Suppressor macrophage treated with lipopolysaccharide for 1 hour (primary cell): ENCODE measurements around the gene NPIPA5.
"Not testable (repeated sequence)": the region's sequence is repeated elsewhere in the genome, so short reads cannot be mapped to it uniquely, and the experiment has no call there.

Experiments used
- DNase-seq, 3 donors: peaks; one replicate each; pipeline ENCODE4 v3.0.0-alpha.2; 2020 to 2022

NPIPA5 gene

DNA sequence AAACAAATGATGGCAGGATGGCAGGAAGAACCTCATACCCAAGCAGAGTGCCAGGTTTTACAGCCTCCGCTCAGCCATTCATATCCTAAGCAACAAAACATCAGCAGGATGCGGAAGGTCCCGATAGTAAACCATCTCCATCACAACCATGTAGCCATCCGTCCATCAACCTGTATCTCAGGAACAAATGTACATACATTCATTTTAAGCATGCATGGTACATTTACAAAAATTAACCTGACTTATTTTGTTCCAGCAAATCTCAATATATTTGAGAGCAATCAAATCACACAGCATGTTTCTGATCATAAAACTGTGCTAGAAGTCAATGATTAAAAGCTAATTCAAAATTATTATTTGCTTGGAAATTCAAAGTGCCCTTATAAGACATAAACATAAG, at the start of gene NPIPA5:
NPIPA5 (minus strand) TSS at position 101 of the 400 bp plus-strand sequence; CDS start at position 101, 0 bp downstream.
- not testable (repeated sequence) for DNase-seq

DNA sequence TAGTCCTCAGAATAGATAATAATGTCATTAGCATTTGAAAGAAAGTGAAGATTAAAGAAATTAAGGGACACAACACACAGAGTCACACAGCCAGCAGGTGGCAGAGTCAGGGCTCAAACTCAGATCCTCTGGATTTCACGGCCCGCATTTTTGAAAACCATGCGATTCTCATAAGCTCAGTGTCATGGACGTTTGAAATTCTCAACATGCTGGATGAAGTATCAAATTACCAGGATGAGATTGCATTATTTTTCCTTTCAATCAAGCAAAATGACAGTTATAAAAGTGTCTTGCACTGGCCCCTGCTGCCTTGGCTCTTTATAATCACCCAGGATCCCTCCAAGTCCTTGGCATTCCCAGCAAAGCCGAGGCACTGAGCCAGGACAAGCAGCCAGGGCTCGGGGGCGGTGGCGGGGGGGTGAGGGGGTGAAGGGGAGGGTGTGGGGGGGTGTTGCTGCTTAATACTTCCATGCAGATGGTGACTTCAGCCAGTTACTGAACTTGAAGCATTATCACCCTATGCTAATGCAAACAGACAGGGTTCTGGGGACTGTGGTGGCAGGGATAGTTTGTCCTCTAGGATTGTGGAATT, 49.6 kb upstream of the NPIPA5 start:
- peak; percentile 60 to 74 (median 70) for DNase-seq

DNA sequence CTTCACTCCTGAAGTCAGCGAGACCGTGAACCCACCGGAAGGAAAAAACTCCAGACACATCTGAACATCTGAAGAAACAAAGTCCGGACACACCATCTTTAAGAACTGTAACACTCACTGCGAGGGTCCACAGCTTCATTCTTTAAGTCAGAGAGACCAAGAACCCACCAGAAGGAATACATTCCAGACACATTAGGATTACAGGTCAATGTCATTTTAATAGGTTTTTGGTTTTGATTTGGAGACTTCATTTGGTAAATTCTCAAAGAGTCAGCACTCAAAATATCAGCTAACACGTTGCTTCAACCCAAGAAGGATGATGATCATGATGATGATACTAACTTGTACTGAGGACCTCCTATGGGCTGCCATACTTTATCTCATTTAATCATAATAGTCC, 48.7 kb upstream of the NPIPA5 start:
- no peak for DNase-seq

DNA sequence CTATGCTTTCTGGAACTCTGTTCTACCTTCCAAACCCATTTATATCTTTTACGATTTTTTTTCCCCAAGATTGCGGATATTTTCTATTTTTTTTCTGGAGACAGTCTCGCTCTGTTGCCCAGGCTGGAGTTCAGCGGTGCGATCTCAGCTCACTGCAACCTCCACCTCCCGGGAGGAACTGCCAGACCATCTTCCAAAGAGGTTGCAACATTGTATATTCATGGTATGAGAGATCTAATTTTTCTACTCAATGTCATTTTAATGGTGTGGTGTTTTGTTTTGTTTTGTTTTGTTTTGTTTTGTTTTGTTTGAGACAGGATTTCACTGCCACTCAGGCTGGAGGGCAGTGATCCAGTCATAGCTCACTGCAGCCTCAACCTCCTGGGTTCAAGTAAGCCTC, 47.8 kb upstream of the NPIPA5 start:
- DNase-seq = no peak

DNA sequence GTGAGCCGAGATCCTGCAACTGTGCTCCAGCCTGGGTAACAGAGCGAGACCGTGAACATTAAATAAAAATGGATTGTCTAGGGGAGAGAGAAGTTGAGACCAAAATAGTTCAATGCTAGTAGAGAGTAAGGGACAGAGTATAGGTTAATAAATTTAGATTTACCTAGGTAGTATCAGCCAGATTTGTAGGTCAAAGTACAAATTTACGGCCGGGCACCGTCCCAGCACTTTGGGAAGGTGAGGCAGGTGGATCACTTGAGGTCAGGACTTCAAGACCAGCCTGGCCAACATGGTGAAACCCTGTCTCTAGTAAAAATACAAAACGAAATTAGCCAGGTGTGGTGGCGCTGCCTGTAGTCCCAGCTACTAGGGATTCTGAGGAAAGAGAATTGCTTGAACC, 44.1 kb upstream of the NPIPA5 start:
- no peak for DNase-seq

DNA sequence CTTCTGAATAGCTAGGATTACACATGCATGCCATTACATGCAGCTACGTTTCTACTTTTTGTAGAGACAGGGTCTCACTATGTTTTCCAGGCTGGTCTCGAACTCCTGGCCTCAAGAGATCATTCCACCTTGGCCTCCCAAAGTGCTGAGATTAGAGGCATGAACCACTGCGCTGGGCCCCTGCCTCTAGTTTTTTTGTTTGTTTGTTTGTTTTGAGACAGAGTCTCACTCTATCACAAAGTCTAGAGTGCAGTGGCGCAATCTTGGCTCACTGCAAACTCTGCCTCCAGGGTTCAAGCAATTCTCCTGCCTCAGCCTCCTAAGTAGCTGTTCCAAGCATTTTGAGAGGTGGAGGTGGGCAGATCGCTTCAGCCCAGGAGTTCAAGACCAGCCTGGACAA, 43.6 kb upstream of the NPIPA5 start:
- DNase-seq = not testable (repeated sequence)

DNA sequence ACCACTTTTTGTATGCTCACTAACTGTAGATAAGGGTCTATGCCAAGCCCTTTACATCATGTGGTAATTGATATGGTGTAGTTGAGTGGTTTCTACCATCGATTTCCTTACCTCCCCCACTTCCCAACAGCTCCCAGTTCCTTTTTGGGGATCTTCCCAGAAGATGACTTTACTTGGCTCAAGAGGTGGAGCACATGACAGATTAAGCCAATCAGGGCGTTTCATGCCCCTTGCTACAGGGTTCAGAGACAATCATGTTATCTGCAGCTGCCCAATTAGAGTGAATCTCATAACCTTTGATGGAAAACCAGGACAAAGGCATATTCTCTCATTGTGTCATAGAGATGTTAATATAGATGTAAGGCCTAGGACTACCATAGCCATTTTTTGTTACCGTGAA, 40.1 kb upstream of the NPIPA5 start:
- no peak for DNase-seq

DNA sequence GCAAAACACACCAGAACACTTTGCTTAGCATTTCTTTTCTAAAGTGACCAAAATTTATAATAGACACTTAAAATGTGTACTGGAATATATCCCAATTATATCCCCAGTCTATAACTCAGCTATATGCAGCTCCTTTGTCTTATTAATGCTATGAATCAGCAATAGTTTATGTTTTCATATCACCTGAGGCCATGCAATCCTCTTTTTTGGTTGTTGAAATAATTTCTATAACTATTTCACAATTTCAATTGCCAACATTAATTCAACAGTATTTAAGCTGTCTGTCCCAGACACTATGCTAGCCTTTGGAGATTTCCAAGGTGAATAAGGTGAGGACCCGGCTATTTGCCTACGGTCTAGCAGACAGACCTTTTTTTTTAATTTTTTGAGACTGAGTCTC, 39.1 kb upstream of the NPIPA5 start:
- DNase-seq = no peak

DNA sequence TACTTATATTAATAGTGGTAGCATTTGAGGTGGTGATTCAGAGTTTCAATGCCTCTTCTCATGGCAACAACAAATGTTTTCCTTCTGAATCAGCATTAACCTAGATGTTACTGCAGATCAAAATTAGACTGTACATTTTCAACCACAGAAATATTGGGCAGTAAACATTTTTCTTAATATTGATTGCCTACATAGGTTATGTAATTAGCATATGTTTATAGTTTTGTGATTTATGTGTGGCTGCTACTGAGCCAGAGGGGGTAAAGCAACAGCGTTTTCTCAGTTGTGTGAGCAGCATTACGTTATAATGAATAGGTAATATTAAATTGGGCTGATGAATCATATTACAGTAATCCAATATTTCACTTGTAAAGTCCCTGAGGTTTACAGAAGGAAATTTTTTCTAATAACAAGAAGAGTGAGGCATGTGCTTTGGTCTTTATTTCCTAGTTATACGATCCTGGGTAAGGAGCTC, 37.5 kb upstream of the NPIPA5 start:
- no peak for DNase-seq

DNA sequence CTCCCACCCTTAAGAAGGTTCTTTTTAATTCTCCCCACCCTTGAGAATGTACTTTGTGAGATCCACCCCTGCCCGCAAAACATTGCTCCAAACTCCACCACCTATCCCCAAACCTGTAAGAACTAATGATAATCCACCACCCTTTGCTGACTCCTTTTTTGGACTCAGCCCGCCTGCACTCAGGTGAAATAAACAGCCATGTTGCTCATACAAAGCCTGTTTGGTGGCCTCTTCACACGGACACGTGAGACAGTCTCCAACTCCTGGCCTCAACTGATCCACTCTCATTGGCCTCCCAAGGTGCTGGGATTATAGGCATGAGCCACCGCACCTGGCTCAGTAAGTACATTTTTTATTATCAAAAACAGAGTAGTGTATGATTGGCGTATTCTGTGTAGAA, 31.4 kb upstream of the NPIPA5 start:
- DNase-seq = not testable (repeated sequence)

DNA sequence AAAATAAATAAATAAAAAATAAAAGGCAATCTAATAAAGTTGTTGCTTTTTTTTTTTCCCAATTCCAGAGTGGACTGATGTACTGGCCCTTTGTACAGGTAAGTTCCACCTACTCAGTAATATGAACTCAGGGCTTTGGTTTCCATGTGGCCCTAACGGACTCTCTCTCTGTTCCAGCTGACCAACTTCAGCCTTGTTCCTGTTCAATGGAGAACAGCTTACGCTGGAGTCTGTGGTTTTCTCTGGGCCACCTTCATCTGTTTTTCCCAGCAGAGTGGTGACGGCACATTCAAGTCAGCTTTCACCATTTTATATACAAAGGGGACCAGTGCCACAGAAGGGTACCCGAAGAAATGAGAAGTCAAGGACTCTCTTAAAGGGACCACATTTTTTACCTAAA, 29.7 kb upstream of the NPIPA5 start:
- not testable (repeated sequence) for DNase-seq

DNA sequence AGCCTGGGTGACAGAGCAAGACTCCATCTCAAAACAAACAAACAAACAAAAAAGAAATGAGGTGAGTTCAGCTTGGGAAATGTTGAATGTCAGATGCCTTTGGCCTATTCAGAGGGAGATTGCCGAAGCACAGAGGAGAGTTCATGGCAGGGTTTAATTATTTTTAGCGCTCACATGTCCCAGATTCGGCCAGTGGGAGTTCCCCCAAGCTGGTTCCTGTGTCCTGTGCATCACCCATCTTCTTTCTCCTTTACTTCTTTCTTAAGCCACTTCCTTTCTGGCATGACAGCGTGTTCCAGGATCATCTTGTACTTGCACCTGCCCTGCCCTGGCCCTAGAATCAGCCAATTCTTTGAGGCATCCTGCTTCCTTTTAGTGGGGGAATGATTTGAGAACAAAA, 26.7 kb upstream of the NPIPA5 start:
- DNase-seq = peak; percentile 82 to 90 (median 83)

DNA sequence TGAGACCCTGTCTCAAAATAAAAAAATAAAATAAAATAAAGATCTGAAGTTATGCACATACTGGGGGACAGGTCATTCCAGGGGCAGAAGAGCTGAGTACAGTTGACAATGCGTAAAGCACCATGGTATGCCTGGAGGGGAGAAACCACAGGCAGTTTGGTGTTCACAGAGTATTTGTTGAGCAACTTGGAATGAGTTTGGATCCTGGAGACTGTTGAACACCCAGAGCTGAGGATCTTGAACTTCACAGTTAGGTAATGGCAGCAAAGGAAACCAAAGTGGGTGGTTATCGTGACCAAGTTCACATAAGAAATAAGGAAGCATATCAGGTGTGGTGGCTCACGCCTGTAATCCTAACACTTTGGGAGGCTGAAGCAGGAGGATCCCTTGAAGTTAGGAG, 26.0 kb upstream of the NPIPA5 start:
- DNase-seq = peak; percentile 17 to 40 (median 26)

DNA sequence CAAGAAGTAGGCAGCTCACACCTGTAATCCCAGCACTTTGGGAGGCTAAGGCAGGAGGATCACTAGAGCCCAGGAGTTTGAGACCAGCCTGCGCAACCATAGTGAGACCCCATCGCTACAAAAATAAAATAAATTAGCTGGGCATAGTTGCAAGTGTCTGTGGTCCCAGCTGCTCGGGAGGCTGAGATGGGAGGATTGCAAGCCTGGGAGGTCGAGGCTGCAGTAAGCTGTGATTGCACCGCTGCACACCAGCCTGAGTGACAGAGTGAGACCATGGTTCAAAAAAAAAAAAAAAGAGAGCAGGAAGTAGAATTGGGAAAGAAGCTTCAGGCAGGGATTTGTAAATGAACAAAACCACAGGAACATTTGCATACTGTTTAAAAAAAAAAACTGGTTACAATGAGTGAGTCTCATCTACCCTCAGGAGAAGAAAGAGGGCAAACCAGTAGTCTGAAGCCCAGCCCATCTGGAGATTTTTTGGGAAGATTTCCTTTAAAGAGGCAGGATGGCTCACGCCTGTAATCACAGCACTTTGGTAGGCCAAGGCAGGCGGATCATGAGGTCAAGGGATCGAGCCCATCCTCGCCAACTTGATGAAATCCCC, 25.4 kb upstream of the NPIPA5 start:
- DNase-seq = peak; percentile 84 to 95 (median 85)

DNA sequence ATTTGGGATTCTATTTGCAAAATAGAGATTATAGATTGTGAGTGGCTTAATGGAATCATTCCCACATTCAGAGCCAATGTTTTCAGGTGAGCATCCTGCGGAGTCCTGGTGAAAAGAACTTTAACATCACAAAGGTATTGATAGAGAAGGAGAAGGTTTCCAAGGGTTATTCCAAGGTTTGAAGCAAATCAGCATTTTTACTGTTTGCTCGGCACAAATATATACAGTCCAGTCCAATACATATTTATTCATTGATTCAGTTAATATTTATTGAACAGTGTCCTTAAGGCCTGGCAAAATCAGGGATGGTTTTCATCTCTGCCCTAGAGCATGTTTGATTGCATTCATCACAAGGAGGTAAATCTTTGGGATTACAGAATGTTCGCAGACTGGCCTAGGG, 23.9 kb upstream of the NPIPA5 start:
- DNase-seq = no peak

DNA sequence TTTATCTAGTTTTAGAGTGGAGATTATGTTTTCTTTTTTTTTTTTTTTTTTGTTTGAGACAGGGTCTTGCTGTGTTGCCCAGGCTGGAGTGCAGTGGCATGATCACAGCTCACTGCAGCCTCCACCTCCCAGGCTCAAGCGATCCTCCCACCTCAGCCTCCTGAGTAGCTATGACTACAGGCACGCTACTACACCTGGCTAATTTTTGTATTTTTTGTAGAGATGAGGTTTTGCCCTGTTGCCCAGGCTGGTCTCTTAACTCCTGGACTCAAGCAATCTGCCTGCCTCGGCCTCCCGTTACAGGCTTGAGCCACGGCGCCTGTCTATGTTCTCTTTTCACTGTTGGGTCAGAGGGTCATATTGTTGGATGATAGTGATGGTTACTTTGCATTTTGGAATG, 22.2 kb upstream of the NPIPA5 start:
- DNase-seq = not testable (repeated sequence)

DNA sequence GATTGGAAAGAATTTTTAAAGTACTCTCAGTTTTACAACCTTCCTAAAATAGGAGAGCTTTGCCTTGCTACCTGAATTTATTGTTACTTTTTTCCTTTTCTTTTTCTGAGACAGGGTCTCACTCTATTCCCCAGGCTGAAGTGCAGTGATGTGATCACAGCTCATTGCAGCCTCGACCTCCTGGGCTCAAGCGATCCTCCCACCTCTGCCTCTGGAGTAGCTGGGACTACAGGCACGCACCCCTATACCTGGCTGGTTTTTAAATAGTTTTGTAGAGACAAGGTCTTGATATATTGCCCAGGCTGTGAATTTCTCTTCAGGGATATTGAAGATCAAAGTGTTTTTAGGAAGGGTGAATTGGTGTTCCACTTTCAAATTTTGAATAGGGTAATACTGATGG, 21.2 kb upstream of the NPIPA5 start:
- no peak for DNase-seq

DNA sequence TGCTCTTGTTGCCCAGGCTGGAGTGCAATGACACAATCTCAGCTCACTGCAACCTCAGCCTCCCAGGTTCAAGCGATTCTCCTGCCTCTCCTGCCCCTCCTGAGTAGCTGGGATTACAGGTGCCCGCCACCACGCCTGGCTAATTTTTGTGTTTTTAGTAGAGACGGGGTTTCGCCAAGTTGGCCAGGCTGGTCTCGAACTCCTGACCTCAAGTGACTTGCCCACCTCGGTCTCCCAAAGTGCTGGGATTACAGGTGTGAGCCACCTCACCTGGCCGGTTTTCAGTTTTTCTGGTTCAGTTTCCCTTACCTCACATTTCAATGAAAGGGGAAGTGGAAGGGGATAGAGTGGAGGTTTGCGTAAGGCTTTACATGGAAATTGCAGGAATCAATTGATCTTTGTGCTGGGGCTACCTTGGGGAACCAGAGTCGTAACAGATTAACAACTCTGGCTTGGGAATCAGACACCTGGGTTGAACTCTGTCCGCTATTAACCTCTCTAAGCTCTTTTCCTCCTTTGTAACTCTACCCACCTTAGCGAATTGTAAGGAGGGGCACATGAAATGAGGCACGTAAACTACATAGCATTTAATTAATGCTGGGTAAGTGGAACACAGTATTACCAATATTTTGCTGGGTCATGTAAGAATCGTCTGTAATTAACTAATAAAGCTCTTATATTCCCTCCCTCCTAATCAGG, 20.7 kb upstream of the NPIPA5 start:
- DNase-seq = no peak

DNA sequence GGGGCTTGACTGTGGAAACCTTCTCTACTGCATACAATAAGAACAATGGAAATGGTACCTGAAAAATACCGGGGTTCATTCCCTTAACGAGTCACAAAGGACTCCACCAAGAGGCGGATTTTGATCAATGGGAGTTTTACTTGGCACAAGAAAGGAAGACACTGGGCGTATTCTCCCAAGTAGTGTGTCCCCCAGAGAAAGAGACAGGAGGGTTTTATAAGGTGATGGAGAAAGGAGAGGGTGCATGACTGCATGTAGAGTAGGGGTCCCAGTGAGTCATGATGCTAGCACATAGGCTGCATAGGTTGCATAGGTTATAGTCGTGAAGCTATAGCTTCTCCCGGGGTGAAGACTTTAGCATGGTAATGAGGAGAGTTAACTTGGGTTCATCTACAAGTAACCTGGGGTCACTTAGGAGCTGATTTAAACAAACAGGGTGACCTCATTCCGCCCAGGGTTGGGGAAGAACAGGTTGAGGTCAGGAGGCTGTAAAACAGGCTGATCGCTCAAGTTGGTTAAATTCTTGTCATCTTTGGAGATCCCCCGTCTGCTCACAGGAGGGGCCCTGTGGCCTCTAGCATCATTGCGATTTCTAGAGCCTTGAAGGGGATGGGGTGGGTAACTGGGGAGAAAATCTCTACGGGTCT, 19.0 kb upstream of the NPIPA5 start:
- DNase-seq = peak; percentile 10 to 31 (median 28)

DNA sequence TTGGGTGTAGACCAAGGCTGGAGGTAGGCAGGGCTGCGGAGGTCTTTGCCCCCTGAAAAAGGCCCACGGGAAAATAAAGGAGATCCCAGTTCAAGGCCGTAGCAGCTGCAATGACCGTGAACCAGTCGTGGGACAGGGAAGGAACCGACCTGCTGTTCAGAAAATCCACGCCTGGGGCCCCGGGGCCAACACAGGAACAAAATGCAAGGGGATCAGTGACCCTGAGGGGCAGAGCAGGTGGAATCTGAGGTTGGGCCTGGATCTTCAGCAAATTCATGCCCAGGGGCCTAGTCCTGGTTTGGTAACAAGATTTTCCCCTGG, 18.4 kb upstream of the NPIPA5 start:
- not testable (repeated sequence) for DNase-seq

DNA sequence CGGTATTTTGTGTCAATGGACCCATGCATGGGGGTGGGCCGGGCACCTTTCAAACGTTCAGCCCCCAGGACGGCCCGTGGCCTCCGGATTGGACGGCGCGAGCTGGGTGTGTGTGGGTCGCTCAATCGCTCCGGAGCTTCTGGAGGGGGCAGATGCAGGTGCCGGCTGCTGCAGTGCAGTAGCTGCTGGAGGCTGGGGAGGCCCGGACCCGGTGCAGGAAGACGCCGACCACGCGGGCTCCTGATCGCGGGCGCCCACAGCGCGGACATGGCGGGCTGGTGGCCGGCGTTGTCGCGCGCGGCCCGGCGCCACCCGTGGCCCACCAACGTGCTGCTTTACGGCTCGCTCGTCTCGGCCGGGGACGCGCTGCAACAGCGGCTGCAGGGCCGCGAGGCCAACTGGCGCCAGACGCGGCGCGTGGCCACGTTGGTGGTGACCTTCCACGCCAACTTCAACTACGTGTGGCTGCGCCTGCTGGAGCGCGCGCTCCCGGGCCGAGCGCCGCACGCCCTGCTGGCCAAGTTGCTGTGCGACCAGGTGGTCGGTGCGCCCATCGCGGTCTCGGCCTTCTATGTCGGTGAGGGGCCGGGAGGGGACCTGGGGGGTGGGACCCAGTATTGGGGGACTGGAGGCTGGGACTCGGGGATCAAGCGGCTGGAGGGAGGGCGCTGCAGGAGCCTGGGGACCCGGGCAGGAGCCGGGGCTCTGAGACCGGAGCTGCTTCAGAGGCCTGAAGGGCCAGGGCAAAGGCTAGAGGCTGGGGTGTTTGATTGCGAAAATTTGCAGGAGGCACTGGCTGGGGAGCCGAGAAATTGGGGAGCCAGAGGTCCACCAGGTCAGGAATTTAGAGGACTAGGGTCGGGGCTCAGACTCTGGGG, 17.8 kb upstream of the NPIPA5 start, which contains the start of gene MPV17L:
MPV17L (plus strand) TSS at position 124 of the 878 bp plus-strand sequence; CDS start at position 268, 144 bp downstream.
- DNase-seq = peak in 2 of 3 donors; percentile 31 to 43

DNA sequence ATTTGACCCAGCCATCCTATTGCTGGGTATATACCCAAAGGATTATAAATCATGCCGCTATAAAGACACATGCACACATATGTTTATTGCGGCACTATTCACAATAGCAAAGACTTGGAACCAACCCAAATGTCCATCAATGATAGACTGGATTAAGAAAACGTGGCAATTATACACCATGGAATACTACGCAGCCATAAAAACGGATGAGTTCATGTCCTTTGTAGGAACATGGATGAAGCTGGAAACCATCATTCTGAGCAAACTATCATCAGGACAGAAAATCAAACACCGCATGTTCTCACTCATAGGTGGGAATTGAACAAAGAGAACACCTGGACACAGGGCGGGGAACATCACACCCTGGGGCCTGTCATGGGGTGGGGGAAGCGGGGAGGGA, 14.9 kb upstream of the NPIPA5 start:
- not testable (repeated sequence) for DNase-seq

DNA sequence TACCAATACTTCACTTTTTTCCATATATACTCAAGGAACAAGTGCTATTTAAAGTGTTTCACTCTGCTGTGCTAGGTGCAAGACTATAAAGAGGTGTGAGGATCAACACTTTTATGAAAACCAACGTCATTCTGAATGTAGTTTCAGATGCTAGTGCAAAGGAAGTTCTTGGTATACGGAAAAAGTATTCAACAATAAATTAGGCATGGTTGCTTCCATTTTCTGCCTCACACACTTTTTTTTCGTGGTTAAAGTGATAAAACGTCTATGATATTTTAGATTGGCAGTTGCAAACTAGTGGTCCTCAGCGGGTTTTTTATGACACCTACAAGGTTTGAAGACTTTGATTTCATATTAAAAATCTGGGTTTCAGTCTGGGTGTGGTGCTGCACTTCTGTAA, 11.8 kb upstream of the NPIPA5 start:
- DNase-seq = not testable (repeated sequence)
